ENCODE measurements around the gene IGF2R.
"Not testable (repeated sequence)": the region's sequence is repeated elsewhere in the genome, so short reads cannot be mapped to it uniquely, and the experiment has no call there.

Gene IGF2R

GRCh38 chr6:160000280-160000704 lies 31.4 kb downstream of the IGF2R start:
- DNase-seq, result no peak

- DNase-seq, result not testable (repeated sequence)
Measured at GRCh38 chr6:160000893-160001427, 32.1 kb downstream of the IGF2R start.

- no peak for DNase-seq
Measured at GRCh38 chr6:160002882-160003281, 34.0 kb downstream of the IGF2R start.

GRCh38 chr6:160004018-160004417 lies 35.1 kb downstream of the IGF2R start:
- no peak for DNase-seq

GRCh38 chr6:160004419-160005175 lies 35.7 kb downstream of the IGF2R start:
- DNase-seq, result no peak

- DNase-seq, result no peak
Measured at GRCh38 chr6:160005211-160005610, 36.3 kb downstream of the IGF2R start.

GRCh38 chr6:160005861-160006540 lies 37.1 kb downstream of the IGF2R start:
- no peak for DNase-seq

- DNase-seq, result no peak
Measured at GRCh38 chr6:160007145-160007544, 38.3 kb downstream of the IGF2R start.

GRCh38 chr6:160007611-160008010 lies 38.7 kb downstream of the IGF2R start:
- no peak for DNase-seq

- no peak for DNase-seq
Measured at GRCh38 chr6:160010067-160010466, 41.2 kb downstream of the IGF2R start.

GRCh38 chr6:160013987-160014868 lies 45.3 kb downstream of the IGF2R start:
- no peak for DNase-seq

GRCh38 chr6:160014869-160015182 lies 45.9 kb downstream of the IGF2R start:
- no peak for DNase-seq

GRCh38 chr6:160015778-160016684 lies 47.1 kb downstream of the IGF2R start:
- no peak for DNase-seq

GRCh38 chr6:160022101-160022500 lies 53.2 kb downstream of the IGF2R start:
- no peak for DNase-seq

- no peak for DNase-seq
Measured at GRCh38 chr6:160022793-160023192, 53.9 kb downstream of the IGF2R start.

GRCh38 chr6:160024152-160024551 lies 55.3 kb downstream of the IGF2R start:
- no peak for DNase-seq

GRCh38 chr6:160027076-160027475 lies 58.2 kb downstream of the IGF2R start:
- DNase-seq, result no peak

GRCh38 chr6:160027931-160028330 lies 59.0 kb downstream of the IGF2R start:
- no peak for DNase-seq

GRCh38 chr6:160028487-160029275 lies 59.8 kb downstream of the IGF2R start:
- DNase-seq, result no peak

- DNase-seq, result no peak
Measured at GRCh38 chr6:160029525-160029924, 60.6 kb downstream of the IGF2R start.

- no peak for DNase-seq
Measured at GRCh38 chr6:160030103-160030502, 61.2 kb downstream of the IGF2R start.

Data from activated CD8-positive, alpha-beta memory T cell treated with anti-CD3 and anti-CD28 coated beads, Interleukin-2, amount 50 U/mL, for 4 hours (primary cell).